AG04450 (cell line): ENCODE measurements around the gene CYP26A1. TPM values are rescaled to one million over a fixed set of nuclear protein-coding genes. Genes with fewer than 3 reads are reported as not detected.
A peak's percentile ranks its signal among the peaks of the same experiment; 100 is the strongest.

ENCODE experiments used
- CTCF ChIA-PET: fragments of 300-600, 350-600 bp; formaldehyde crosslinking; extraction: SDS; loops from one replicate; lab custom pipeline; 2022; ENCODE audit warnings: antibody characterized with exemption, inconsistent platforms; lab: Charles Lee
- POLR2A ChIA-PET: fragments of 350-600 bp; formaldehyde crosslinking; extraction: SDS; loops from one replicate; lab custom pipeline; 2021; ENCODE audit warnings: antibody characterized with exemption, inconsistent platforms; lab: Yijun Ruan, JAX
- DNase-seq: peaks from one replicate; pipeline ENCODE4 v3.0.0-alpha.2; 2011; ENCODE audit warnings: low read depth, low spot score
- H3K27ac ChIP-seq: one replicate; pipeline ENCODE4 v1.5.1; 2012; ENCODE audit warnings: low read depth, low read length, control low read depth
- H3K27me3 ChIP-seq: one replicate; pipeline ENCODE4 v1.6.0; 2012; ENCODE audit warnings: low read length; ENCODE audit not compliant: control insufficient read depth, insufficient read depth
- H3K4me3 ChIP-seq: 2 replicates; pipeline ENCODE4 v1.5.1; 2011; ENCODE audit warnings: mild to moderate bottlenecking, low read depth, low read length, control low read depth
- H3K9me3 ChIP-seq: 2 replicates; pipeline ENCODE4 v1.5.1; 2012; ENCODE audit warnings: low read length; ENCODE audit not compliant: control insufficient read depth, insufficient read depth
- CTCF ChIP-seq: IDR thresholded peaks from 2 replicates; pipeline ENCODE4 v1.5.1; 2011; ENCODE audit warnings: low read depth, low read length, control low read depth, inconsistent platforms
- polyA plus RNA-seq: library from polyadenylated mRNA; depleted of rRNA; stranded (reverse); fragments of >200 nt; gene quantifications from 2 replicates; pipeline ENCODE4 v1.2.3, GENCODE V29; 2011

CYP26A1 gene
- polyA plus RNA-seq, 1 experiment: not detected

- Histone ChIP-seq H3K27ac (no peak overlapping the region), H3K27me3 (no peaks in the 10 kb centered on the region), H3K9me3 (peaks cover 4% of the 10 kb centered on the region; the same call in 1 of the 2 replicates), H3K4me3 (no peak overlapping the region)
- CTCF ChIA-PET: interaction anchor here (1.2 to 1.3 kb wide), 2 partner anchors 18 to 66 kb away, joined by 3 to 4 read pairs; no protein-coding TSS in a partner anchor
- peak; percentile 42 for DNase-seq
- POLR2A ChIA-PET: no interaction called here
- no peak for TF ChIP-seq CTCF
Observed at GRCh38 chr10:93030409-93030808, 43.3 kb upstream of the CYP26A1 start.

- Histone ChIP-seq H3K4me3 (no peak overlapping the region), H3K27me3 (no peaks in the 10 kb centered on the region), H3K27ac (no peak overlapping the region), H3K9me3 (peaks cover 4% of the 10 kb centered on the region; the same call in 1 of the 2 replicates)
- CTCF ChIA-PET: interaction anchor here (1.0 to 1.3 kb wide), 3 partner anchors 19 to 48 kb away, joined by 3 to 5 read pairs (median 4); no protein-coding TSS in a partner anchor
- TF ChIP-seq CTCF: no peak
- POLR2A ChIA-PET: no interaction called here
- no peak for DNase-seq
Observed at GRCh38 chr10:93032105-93032808, 41.4 kb upstream of the CYP26A1 start.

GRCh38 chr10:93032809-93033137, 40.9 kb upstream of the CYP26A1 start:
- DNase-seq: no peak
- POLR2A ChIA-PET: no interaction called here
- no peak for TF ChIP-seq CTCF
- CTCF ChIA-PET: interaction anchor here (1.0 kb wide), 2 partner anchors 20 to 47 kb away, joined by 3 to 4 read pairs; no protein-coding TSS in a partner anchor
- peaks cover 4% of the 10 kb centered on the region; the same call in 1 of the 2 replicates for H3K9me3 ChIP-seq
- H3K4me3 ChIP-seq: no peak overlapping the region
- no peak overlapping the region for H3K27ac ChIP-seq
- H3K27me3 ChIP-seq: no peaks in the 10 kb centered on the region

- no peaks in the 10 kb centered on the region for H3K9me3 ChIP-seq
- H3K27me3 ChIP-seq: no peaks in the 10 kb centered on the region
- no peak overlapping the region for H3K27ac ChIP-seq
- POLR2A ChIA-PET: no interaction called here
- TF ChIP-seq CTCF: no peak
- no peak for DNase-seq
- H3K4me3 ChIP-seq: no peak overlapping the region
- CTCF ChIA-PET: interaction anchor here (0.6 to 3.9 kb wide), 6 partner anchors 9 to 147 kb away, joined by 3 to 23 read pairs (median 4); no protein-coding TSS in a partner anchor
Observed at GRCh38 chr10:93034426-93034825, 39.3 kb upstream of the CYP26A1 start.

- DNase-seq: no peak
- no peak for TF ChIP-seq CTCF
- CTCF ChIA-PET: interaction anchor here (1.0 to 3.6 kb wide), 14 partner anchors 12 to 153 kb away, joined by 3 to 39 read pairs (median 6); no protein-coding TSS in a partner anchor
- no peaks in the 10 kb centered on the region for H3K27me3 ChIP-seq
- H3K4me3 ChIP-seq: no peak overlapping the region
- H3K27ac ChIP-seq: no peak overlapping the region
- POLR2A ChIA-PET: no interaction called here
- no peaks in the 10 kb centered on the region for H3K9me3 ChIP-seq
Observed at GRCh38 chr10:93039110-93039509, 34.6 kb upstream of the CYP26A1 start.
